ENCODE results near the gene EFNB1. TPM values are rescaled to one million over a fixed set of nuclear protein-coding genes. Genes with fewer than 3 reads are reported as not detected.

Gene EFNB1
- total RNA-seq, 1 experiment from 2014 or later: 7.0 TPM

- H3K4me1 Mint-ChIP-seq (ENCODE audit: low read depth, unreplicated experiment): peaks cover 7% of the 10 kb centered on the region
- no peaks in the 10 kb centered on the region for H3K9me3 ChIP-seq
- TF ChIP-seq, protein P1, sequence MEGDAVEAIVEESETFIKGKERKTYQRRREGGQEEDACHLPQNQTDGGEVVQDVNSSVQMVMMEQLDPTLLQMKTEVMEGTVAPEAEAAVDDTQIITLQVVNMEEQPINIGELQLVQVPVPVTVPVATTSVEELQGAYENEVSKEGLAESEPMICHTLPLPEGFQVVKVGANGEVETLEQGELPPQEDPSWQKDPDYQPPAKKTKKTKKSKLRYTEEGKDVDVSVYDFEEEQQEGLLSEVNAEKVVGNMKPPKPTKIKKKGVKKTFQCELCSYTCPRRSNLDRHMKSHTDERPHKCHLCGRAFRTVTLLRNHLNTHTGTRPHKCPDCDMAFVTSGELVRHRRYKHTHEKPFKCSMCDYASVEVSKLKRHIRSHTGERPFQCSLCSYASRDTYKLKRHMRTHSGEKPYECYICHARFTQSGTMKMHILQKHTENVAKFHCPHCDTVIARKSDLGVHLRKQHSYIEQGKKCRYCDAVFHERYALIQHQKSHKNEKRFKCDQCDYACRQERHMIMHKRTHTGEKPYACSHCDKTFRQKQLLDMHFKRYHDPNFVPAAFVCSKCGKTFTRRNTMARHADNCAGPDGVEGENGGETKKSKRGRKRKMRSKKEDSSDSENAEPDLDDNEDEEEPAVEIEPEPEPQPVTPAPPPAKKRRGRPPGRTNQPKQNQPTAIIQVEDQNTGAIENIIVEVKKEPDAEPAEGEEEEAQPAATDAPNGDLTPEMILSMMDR (IDR thresholded peaks at IDR 0.05; ENCODE audit: insufficient read depth in 1 of 2, low read depth in 1 of 2, low read length in 1 of 2, severe bottlenecking in 1 of 2, unreplicated experiment in 1 of 2): no peak
- no peak overlapping the region for H3K4me3 ChIP-seq (ENCODE audit: low read depth, low read length)
- no peak overlapping the region for H3K27ac Mint-ChIP-seq (ENCODE audit: unreplicated experiment)
- H3K27me3 Mint-ChIP-seq (ENCODE audit: insufficient read depth, unreplicated experiment): no peaks in the 10 kb centered on the region
- intact Hi-C loops (cut with micrococcal nuclease; ENCODE audit: unreplicated experiment): no loop called here
- peaks cover 10% of the 10 kb centered on the region for H3K36me3 Mint-ChIP-seq (ENCODE audit: insufficient read depth, unreplicated experiment)
- H3K36me3 ChIP-seq (ENCODE audit: control insufficient read depth, insufficient read depth, low read length): no peaks in the 10 kb centered on the region
- no TSS peak for BruUV-seq (replicated peaks)
- H3K27me3 ChIP-seq (replicated peaks; ENCODE audit: control insufficient read depth, insufficient read depth, low read length): no peaks in the 10 kb centered on the region
- H3K4me3 Mint-ChIP-seq (ENCODE audit: unreplicated experiment): no peak overlapping the region
- ChIA-PET CTCF (no interaction called here), POLR2A (no interaction called here)
- no peaks in the 10 kb centered on the region for H3K4me1 ChIP-seq
- DNase-seq: no peak
- peaks cover 8% of the 10 kb centered on the region for H3K9me3 Mint-ChIP-seq (ENCODE audit: unreplicated experiment)
These were observed 11.4 kb downstream of the EFNB1 start for GRCh38 chrX:68840256-68840655.

GRCh38 chrX:68841251-68842049 lies 12.6 kb downstream of the EFNB1 start:
- no peak overlapping the region for H3K27ac Mint-ChIP-seq (ENCODE audit: unreplicated experiment)
- H3K4me1 Mint-ChIP-seq (ENCODE audit: low read depth, unreplicated experiment): peaks cover 7% of the 10 kb centered on the region
- H3K27me3 Mint-ChIP-seq (ENCODE audit: insufficient read depth, unreplicated experiment): no peaks in the 10 kb centered on the region
- intact Hi-C loops (cut with micrococcal nuclease; ENCODE audit: unreplicated experiment): no loop called here
- CTCF ChIA-PET: no interaction called here
- peaks cover 10% of the 10 kb centered on the region for H3K36me3 Mint-ChIP-seq (ENCODE audit: insufficient read depth, unreplicated experiment)
- Histone ChIP-seq H3K4me1 (no peaks in the 10 kb centered on the region), H3K27me3 (replicated peaks; ENCODE audit: control insufficient read depth, insufficient read depth, low read length) (no peaks in the 10 kb centered on the region), H3K36me3 (ENCODE audit: control insufficient read depth, insufficient read depth, low read length) (no peaks in the 10 kb centered on the region), H3K4me3 (ENCODE audit: low read depth, low read length) (no peak overlapping the region), H3K9me3 (no peaks in the 10 kb centered on the region)
- no peak overlapping the region for H3K4me3 Mint-ChIP-seq (ENCODE audit: unreplicated experiment)
- peaks cover 8% of the 10 kb centered on the region for H3K9me3 Mint-ChIP-seq (ENCODE audit: unreplicated experiment)
- no TSS peak for BruUV-seq (replicated peaks)
- POLR2A ChIA-PET: interaction anchor here (1.8 kb wide), 1 partner anchor 13 kb away, joined by 5 read pairs; the partner anchor contains the start of gene EFNB1
- no peak for DNase-seq
- TF ChIP-seq, protein P1 (IDR thresholded peaks at IDR 0.05; ENCODE audit: insufficient read depth in 1 of 2, low read depth in 1 of 2, low read length in 1 of 2, severe bottlenecking in 1 of 2, unreplicated experiment in 1 of 2): no peak

GRCh38 chrX:68842351-68842750 lies 13.5 kb downstream of the EFNB1 start:
- TF ChIP-seq, protein P1 (IDR thresholded peaks at IDR 0.05; ENCODE audit: insufficient read depth in 1 of 2, low read depth in 1 of 2, low read length in 1 of 2, severe bottlenecking in 1 of 2, unreplicated experiment in 1 of 2): no peak
- Mint-ChIP-seq H3K4me3 (ENCODE audit: unreplicated experiment) (no peak overlapping the region), H3K27me3 (ENCODE audit: insufficient read depth, unreplicated experiment) (no peaks in the 10 kb centered on the region), H3K36me3 (ENCODE audit: insufficient read depth, unreplicated experiment) (peaks cover 6% of the 10 kb centered on the region), H3K27ac (ENCODE audit: unreplicated experiment) (no peak overlapping the region), H3K4me1 (ENCODE audit: low read depth, unreplicated experiment) (peaks cover 7% of the 10 kb centered on the region), H3K9me3 (ENCODE audit: unreplicated experiment) (no peaks in the 10 kb centered on the region)
- H3K9me3 ChIP-seq: no peaks in the 10 kb centered on the region
- H3K4me3 ChIP-seq (ENCODE audit: low read depth, low read length): no peak overlapping the region
- H3K27me3 ChIP-seq (replicated peaks; ENCODE audit: control insufficient read depth, insufficient read depth, low read length): no peaks in the 10 kb centered on the region
- intact Hi-C loops (cut with micrococcal nuclease; ENCODE audit: unreplicated experiment): no loop called here
- ChIA-PET POLR2A (interaction anchor here (1.8 kb wide), 1 partner anchor 14 kb away, joined by 5 read pairs; the partner anchor contains the start of gene EFNB1), CTCF (no interaction called here)
- H3K4me1 ChIP-seq: no peaks in the 10 kb centered on the region
- no peak for DNase-seq
- no peaks in the 10 kb centered on the region for H3K36me3 ChIP-seq (ENCODE audit: control insufficient read depth, insufficient read depth, low read length)
- BruUV-seq (replicated peaks): no TSS peak

Data from Caco-2 (cell line).